Measurements from ENCODE around the gene GIT1.

Gene GIT1

DNA sequence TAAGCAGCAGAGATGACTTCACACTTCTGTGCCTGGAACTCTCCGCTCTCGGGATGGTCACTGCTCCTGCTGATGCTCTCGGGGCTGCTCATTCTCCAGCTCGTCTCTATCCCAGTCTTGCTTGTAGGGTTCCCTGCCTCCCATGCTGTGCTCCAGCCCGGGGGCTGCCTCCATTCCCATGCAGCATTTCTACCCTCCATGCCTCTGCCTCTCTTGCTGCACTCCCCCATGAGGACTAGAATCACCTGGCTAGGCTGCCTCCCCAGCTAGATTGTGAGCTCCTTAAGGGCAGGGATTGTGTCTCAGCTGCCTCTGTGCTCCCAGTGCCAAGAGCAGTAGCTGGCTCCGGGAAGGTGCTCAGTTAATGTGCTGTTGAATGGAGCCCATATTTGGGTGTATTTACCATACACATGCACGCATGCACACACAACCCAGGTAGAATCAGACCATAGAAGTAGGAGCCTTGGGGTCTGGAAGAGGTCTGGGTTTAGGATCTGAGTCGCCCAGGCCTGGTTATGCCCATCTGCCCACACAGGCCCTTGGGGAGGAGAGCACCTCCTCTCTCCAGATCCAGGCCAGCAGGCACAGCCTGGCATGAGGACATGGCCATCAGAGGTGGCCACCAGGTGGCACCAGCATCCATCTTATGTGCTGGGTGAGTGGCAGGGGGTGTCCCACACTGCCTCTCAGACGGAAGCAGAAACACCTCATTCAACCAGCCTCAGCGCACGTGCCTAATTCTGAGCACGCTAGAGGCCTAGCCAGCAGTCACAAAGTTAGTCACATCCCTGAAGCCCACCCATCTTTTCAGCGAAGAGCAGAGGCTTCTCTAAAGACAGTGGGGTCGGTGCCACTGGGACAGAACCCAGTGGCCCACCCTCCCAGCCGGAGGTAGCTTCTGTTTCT, 9.3 kb downstream of the GIT1 start:
- DNase-seq = peak; percentile 91 to 93 (median 92)

DNA sequence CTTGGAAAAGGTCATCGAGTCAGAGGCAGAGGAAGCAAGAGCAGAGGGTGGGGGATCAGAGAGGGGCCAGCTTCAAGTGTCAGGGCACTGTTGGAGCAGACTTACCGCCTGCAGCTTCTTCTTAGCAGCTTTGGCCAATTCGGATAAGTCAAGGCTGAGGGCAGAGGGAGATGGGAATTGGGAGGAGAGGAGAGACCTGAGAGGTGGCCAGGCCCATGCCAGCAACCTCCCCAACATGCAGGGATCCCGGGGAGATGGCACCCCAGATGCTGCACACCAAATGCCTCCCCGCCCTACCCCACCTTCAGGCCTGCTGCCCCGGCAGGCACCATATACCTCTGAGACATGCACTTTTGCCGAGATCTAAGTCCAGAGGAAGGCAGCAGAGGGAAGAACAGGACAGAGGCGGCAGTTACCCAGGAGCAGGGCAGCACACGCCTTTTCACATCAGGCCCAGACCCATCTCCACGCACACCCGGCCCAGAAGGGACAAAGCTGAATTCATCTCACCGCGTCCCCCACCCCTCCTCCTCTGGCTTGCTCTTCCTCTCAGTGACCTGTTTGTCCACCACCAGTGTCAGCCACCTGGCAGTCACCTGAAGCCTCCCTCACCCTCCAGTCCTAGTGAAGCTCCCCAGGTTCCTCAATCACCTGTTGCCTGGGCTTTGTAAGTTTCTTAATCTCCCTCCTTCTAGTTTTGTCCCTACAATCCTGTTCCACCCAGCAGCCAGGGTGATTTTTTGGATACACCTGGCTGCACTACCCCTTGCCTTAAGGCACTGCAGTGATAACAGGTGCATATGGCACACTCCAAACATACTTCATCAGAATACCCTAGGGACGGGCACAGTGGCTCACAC, 10.6 kb downstream of the GIT1 start:
- DNase-seq = no peak

DNA sequence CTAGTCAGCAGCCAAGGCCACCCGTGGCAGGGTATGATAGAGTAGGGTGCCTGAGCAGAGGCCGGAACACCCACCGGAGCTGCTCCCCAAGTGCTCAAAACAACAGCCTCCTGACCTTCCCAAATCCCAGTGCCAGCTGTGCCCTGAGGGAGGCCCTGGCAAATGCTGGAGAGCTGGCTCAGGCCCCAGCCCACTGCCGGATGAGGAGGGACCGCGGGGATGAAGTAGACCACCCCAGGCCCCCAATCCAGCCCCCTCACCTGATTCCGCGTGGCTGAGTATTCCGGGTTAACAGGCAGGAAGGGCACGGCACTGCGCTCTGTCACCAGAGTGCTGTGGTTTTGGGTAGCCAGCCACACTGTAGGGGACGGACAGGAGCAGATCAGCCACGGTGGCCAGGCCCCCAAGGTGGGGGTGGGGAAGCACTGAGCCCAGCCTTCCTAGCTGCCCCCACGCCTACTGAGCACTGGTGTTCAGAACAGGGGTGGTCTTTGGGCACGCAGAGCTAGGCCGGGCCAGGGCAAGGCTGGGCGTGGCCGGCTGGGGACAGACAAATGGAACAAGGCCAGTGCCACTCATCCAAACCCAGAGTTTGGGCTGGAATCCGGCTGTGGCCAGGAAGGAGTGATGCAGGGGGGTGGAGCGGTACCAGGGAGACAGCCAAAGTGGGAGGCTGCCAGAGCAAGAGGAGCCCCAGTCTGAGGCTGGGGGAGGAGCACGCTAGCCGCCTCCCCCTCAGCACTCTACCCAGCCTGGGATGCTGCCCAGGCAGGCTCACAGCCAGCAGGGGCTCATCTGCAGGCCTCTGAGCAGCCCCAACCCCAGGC, 11.8 kb downstream of the GIT1 start:
- DNase-seq = no peak

DNA sequence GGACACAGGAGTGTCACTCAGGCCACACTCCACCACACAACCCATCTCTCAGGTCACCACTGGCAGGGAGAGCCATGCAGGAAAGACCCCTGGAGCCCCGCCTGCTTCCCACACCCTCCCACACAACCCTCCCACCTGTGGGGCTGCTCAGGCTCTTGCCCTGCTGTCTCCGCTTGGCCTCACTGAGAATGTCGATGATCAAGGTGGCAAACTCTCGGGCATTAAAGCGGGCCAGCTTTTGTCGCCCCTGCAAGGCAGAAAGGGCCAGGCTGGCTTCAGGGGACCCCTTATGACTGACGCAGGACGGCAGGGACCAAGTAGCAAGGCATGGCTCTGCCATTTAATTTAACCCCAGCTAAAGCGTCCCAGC, 12.5 kb downstream of the GIT1 start:
- DNase-seq = no peak

DNA sequence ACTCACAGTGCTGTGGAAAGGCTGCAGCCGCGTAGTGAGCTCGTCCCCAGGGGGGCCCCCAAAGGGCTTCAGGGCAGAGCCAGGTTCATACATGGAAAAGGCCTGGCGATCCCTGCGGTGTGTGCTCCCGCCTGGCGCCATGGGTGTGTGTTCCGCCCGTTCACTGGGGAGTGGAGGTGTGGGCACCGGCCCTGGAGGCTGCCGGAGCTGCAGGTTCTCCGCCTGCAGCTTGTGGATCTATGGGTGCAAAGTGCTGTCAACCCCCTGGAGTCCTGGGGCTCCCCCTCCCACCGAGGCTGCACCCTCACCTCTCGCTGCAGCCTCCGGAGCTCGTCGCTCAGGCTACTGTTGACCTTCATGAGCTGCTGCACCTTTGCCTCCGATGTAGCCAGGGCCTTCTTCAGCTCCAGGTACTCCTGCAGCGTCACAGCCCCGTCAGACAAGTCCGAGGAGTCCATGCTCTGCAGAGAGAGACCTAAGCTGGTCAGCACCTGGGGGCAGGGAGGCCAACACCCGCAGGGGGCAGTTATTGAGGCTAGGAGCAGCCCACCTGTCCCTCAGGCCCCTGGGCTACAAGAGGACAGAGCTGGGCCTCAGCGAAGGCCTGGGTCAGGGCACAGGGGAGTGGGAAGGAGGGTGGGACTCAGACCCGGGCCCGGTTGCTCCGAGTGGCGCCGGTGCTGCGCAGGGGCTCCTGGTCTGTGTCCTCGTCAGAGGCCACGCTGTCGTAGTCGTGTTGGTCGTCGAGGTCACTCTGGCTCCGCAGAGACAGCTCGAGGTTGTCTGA, 13.0 kb downstream of the GIT1 start:
- DNase-seq = no peak

DNA sequence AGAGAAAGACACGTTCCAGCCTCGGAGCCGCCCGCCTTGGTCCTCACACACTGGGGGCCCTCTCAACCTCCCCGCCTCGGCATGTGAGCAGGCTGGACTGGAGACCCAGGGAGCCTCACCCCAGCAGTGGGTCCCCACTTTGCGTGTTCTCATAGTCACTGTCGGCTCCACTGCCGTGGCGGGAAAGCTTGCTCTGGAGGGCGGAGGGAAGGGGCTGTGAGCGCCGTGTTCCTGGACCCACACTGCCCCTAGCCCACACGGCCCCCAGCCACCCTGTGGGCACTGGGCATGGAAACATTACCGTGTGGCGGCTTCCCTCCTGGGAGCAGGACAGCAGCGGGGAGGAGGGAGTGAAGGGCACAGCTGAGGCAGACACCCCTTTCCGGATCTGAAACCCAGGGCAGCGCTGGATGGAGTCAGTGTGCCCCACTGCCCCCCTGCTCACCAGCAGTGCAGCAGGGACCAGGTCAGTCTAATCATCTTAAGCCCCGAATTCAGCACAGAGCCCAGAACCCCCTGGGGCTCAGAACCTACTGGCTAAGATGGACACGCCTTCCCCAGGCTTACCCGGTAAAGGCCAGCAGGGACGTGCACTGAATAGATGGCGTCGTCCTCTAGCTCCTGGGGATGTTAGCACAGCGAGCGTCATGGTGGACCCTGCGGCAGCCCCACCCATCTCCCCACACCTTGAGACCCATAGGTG, 13.8 kb downstream of the GIT1 start:
- no peak for DNase-seq

DNA sequence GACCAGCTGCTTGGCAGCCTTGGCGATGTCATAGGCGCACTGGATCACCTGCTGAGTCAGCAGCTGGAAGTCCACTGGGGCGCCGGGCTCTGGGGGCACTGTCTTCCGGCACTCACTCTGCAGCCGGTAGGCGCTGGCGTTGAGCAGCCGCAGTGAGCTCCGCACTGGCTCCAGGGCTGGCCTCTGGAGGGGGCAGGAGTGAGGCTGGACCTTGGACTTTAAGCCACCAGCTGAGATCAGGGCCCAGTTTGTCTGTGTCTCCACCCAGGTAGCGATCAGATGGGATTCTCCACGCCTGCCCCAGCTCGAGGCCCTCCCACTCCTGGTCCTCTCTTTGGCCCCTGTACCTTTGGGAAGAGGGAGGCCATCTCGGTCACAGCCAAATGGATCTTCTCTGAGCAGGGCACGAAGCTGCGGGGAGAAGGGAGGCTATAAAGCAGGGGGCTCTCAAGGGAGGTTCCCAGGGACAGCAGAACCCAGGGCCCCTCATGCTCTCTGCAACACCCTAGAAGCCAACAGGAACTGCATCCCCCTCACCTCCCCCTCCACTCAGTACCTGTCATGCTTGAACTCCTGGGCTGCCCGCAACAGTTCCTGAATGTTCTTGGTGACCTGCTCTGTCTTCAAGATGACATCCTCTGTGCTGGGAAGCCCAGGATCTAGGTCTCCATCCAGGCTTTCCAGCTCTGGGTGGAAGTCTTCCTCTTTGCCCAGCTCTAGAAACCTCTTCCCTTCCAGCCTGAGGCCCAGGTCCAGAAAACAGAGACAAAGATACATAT, 14.5 kb downstream of the GIT1 start:
- DNase-seq = no peak

DNA sequence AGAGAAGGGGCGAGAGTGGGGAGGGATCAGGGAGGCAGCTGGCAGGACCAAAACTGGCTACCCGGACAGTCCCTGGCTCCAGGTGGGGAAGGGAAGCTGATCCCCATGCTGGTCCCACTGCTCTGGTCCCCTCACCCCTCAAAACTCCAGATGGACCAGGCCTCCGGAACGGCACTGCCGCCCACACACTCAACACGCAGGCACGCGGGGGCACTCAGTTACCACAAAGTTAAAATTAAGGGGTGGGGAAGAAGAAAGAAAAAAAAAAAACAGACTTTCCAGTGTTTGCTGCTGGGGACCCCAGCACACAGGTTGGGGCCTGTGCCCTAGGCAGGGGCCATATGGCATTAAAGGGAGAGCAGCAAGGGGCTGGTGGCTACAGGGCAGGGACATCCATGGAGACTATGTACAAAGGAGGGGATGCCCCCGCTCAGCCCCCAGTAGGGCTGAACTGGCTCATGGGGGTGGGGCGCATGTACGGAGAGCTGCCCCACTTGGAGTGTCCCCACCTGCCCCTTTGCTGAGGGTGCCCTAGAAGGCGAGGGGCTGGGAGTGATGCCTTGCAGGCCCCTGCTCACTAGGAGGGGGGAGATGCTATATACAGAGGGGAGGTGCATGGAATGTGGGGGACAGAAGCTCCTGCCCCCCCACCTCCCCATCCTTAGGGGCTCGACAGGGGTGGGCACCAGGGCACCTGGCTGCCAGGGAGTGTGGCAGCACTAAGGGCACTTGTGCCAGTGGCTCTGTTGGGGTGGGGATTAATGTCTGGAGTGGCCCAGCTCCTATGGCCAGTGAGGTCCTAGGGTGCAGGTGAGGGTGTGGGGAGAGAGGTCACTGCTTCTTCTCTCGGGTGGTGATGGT, 15.3 kb downstream of the GIT1 start:
- no peak for DNase-seq

DNA sequence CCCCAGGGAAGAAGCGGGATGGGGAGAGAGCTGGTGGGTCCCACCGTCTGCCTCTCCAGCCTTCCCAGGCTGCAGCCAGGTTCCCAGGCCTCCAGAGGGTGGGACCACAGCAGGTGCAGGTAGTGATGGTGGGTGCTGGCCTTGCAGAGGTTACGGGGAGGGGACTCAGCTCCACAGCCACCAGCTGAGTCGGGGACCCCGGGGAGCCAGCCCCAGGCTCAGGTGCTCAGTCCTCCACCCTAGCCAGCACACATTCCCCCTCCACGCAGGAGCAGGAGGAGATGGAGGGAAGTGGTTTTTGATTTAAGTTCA, 15.9 kb downstream of the GIT1 start:
- no peak for DNase-seq

DNA sequence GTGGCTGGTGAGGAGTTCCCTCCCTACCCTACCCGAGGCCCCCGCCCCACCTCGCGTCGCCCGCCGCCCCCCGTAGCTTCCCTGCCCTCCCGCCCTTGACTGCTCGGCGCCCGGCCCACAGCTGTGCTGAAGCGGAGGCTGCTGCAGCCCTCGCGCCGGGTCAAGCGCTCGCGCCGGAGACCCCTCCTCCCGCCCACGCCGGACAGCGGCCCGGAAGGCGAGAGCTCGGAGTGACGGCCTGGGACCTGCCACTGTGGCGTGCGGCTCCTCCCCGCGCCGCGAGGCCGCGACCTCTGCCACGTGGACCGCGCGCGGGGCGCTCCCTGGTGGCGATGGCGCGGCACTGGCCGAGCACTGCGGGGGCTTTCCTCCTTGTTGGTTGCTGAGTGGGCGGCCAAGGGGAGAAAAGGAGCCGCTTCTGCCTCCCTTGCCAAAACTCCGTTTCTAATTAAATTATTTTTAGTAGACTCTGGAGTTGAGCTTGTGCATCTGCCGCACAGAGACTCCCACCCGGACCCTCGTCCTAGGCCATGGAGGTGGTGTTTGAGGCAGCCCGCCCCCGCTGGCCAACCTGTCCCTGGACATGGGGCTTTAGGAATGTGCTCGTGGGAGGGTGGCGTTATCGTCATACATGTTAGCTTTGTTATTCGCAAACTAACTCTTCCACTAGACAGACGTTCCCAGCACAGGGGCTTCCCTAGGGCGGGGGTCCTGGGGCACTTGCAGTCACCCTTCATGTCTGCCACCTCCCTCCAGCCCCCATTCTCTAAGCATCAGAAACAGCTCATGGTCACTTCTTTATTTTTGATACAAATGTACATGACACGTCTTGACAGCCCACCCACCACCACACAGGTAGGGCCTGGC, 16.5 kb downstream of the GIT1 start:
- peak; percentile 81 to 91 (median 86) for DNase-seq

DNA sequence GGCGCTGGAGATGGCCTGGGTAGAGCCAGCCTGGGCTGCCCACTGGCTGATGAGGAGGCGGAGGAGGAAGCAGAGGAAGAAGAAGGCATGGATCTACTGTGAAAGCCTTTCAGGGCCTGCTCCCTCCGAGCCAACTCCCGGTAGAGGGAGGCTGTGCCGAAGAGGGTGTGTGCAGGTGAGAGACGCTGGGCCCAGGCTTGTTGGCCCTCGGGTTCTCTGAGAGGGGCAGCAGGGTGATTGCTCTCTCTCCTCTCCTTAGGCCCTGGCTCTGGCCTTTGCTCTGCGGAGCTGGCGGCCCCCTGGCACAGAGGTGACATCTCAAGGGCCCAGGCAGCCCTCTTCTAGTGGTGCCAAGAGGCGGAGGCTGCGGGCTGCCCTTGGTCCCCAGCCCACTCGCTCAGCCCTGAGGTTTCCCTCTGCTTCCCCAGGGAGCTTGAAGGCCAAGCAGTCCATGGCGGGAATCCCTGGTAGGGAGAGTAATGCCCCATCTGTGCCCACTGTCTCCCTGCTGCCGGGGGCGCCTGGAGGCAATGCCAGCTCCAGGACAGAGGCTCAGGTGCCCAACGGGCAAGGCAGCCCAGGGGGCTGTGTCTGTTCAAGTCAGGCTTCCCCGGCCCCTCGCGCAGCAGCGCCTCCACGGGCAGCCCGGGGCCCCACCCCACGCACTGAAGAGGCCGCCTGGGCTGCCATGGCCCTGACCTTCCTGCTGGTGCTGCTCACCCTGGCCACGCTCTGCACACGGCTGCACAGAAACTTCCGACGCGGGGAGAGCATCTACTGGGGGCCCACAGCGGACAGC, 17.4 kb downstream of the GIT1 start:
- peak; percentile 10 to 46 (median 26) for DNase-seq

DNA sequence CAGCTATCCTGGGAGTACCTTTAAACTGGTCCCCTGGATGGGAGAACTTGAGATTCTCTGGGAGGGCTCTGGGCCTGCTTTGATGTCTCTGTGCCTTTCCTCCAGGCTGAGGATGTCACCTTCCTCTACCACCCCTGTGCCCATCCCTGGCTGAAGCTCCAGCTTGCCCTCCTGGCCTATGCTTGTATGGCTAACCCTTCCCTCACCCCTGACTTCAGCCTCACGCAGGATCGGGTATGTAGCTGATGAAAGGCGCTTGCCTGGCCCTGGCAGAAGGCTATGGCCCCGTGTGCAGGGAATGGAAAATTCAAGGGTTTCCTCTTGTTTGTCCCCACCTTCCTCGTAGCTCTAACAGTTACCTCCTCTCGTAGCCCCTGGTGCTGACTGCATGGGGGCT, 18.0 kb downstream of the GIT1 start:
- DNase-seq = no peak

DNA sequence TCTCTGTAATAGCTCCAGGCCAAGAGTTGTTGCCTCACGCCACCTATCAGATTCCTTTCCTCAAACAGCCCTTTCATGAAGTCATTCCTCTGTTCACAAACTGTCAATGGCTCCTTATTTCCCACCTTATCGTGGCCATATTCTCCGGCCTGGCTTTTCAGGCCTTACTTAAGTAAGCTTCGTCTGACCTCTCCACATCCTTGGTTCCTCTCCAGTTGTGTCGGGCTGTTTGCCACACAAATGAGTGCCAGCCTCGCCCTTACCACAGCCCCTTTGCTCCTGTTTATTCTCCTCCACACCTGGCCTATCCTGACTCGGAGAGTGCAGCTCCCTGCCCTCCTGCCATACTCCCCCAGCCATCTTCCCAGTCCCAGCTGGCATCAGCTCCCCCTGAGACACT, 18.9 kb downstream of the GIT1 start:
- no peak for DNase-seq

DNA sequence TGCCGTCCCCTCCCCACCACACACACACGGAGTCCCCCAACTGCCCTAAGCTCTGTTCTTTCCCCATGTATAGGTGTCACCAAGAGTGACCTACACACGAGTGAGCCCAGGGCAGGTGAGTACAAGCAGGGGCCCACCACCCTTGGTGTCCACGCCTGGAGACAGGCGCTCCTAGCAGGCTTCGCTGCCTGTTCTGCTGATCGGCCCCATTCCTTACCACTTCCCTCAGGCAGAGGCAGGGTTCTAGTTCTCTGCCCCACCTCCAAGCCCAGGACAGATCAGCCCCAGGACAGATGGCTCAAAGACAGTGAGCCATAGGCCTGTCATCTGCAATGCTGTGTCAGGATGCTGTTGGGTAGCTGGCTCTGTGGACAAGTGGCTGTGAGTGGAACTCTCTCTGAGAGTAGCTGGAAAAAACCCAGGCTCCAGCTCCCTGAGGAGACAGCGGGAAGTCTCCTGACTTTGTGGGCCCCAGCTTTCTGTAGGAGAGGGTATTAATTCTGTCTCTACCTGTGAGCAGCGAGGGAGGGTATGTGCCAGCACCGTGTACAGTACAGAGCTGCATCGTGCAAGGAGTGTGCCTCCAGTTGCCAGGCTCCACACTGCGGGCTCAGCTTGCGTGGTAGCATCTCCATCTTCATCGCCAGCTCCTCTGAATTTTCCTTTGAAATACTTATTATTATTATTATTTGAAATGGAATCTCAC, 20.1 kb downstream of the GIT1 start:
- DNase-seq = peak in 2 of 4 experiments; percentile 21 to 27

DNA sequence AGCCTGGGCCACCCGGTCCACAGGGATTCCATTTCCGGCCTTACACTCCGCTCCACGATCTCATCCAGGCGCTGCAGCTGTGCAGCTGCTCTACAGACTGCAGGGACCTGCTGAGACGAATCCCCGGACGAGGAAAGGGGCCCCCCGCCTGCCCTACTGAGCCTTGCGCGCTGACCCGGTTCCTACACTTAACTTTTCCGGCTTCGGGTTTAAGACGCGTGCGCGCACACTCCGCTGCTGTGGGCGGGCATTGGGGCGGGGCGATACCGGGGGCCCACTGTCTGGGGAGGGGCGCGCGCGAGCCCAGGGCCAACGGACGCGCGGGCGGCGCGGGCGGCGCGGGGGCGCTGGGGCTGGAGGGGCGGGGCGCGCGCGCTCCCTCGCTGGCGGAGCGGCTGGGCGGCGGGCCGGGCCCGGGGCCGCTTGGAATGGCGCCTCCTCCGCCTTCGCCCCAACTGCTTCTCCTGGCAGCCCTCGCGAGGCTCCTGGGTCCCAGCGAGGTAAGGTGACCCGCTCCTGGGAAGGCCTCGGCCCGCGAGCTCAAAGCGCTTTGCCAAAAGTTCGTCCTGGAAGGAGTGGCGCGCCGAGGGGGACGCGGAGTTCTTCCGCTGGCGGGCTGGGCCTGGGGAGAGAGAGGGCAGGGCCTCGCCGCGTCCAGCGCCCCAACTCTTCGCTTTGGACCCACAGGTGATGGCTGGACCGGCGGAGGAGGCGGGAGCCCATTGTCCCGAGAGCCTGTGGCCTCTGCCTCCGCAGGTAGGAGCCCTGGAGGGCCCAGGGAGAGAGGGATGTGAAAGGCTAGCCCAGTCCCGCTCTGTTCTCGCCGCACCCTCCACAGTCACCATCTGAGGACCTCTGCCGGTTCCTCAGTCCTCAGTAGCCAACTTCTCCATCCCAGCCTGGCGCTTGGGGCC, 20.9 kb downstream of the GIT1 start, which contains the start of gene TP53I13:
TSS of gene TP53I13 (plus strand) at position 371 of the 914 bp plus-strand sequence. CDS start at position 429, 58 bp downstream.
- DNase-seq = peak; percentile 68 to 93 (median 80)
